Liver (tissue), 9 donors: Measurements from ENCODE around the gene LIMCH1. TPM values are rescaled to one million over a fixed set of nuclear protein-coding genes. Genes with fewer than 3 reads are reported as not detected.

Experiments
- DNase-seq: peaks from one replicate; pipeline ENCODE4 v3.0.0-alpha.2; 2017; ENCODE audit warnings: low spot score
- H3K27ac ChIP-seq, 2 donors: one replicate each; pipeline ENCODE4 v1.7.0; 2013; ENCODE audit warnings: inconsistent platforms in 2 of 2, low read length in 2 of 2, control low read depth in 1 of 2, low read depth in 1 of 2, mild to moderate bottlenecking in 1 of 2
- H3K27me3 ChIP-seq, 4 donors: one replicate each; pipeline versions ENCODE4 v1.6.1 to v1.7.0; 2013; ENCODE audit warnings: low read length in 3 of 4, inconsistent platforms in 1 of 4, mild to moderate bottlenecking in 1 of 4, moderate library complexity in 1 of 4; ENCODE audit not compliant: control insufficient read depth in 4 of 4, insufficient read depth in 4 of 4
- H3K36me3 ChIP-seq, 4 donors: one replicate each; pipeline versions ENCODE4 v1.6.1 to v1.7.0; 2013; ENCODE audit warnings: low read length in 3 of 4, mild to moderate bottlenecking in 3 of 4, low read depth in 1 of 4, moderate library complexity in 1 of 4; ENCODE audit not compliant: control insufficient read depth in 4 of 4, insufficient read depth in 3 of 4
- H3K4me1 ChIP-seq, 4 donors: one replicate each; pipeline versions ENCODE4 v1.6.1 to v1.7.0; 2013; ENCODE audit warnings: low read length in 3 of 4, mild to moderate bottlenecking in 3 of 4, moderate library complexity in 1 of 4; ENCODE audit not compliant: control insufficient read depth in 4 of 4, insufficient read depth in 4 of 4
- H3K4me3 ChIP-seq, 3 donors: one replicate each; pipeline versions ENCODE4 v1.6.1 to v1.7.0; 2013; ENCODE audit warnings: low read length in 3 of 3, control low read depth in 1 of 3, low read depth in 1 of 3, mild to moderate bottlenecking in 1 of 3
- H3K9ac ChIP-seq, 2 donors: one replicate each; pipeline ENCODE4 v1.7.0; 2013; ENCODE audit warnings: low read length in 2 of 2, mild to moderate bottlenecking in 2 of 2, moderate library complexity in 2 of 2, control low read depth in 1 of 2, low read depth in 1 of 2
- H3K9me3 ChIP-seq, 4 donors: one replicate each; pipeline versions ENCODE4 v1.6.1 to v1.7.0; 2013; ENCODE audit warnings: low read length in 3 of 4; ENCODE audit not compliant: control insufficient read depth in 4 of 4
- EGR1 ChIP-seq, 2 donors: IDR thresholded peaks; 2 replicates each; pipeline ENCODE4 v1.6.1; 2016 to 2018; ENCODE audit warnings: antibody characterized with exemption in 2 of 2, low read depth in 2 of 2
- FOXA1 ChIP-seq: IDR thresholded peaks from 2 replicates; pipeline ENCODE4 v1.6.1; 2016; ENCODE audit warnings: antibody characterized with exemption
- FOXA2 ChIP-seq: IDR thresholded peaks from 2 replicates; pipeline ENCODE4 v1.6.1; 2016; ENCODE audit warnings: antibody characterized with exemption
- GABPA ChIP-seq, 2 donors: IDR thresholded peaks in 1 of 2; conservative IDR thresholded peaks in 1 of 2; 2 replicates each; pipeline ENCODE4 v1.6.1; 2016; ENCODE audit warnings: antibody characterized with exemption in 2 of 2, mild to moderate bottlenecking in 1 of 2, moderate library complexity in 1 of 2
- HNF4A ChIP-seq, 2 donors: conservative IDR thresholded peaks; 2 replicates each; pipeline ENCODE4 v1.6.1; 2016; ENCODE audit warnings: antibody characterized with exemption in 2 of 2, mild to moderate bottlenecking in 2 of 2
- HNF4G ChIP-seq: IDR thresholded peaks from 2 replicates; pipeline ENCODE4 v1.6.1; 2016; ENCODE audit warnings: antibody characterized with exemption
- JUND ChIP-seq, 2 donors: IDR thresholded peaks; 2 replicates each; pipeline ENCODE4 v1.6.1; 2016; ENCODE audit warnings: antibody characterized with exemption in 2 of 2
- NR2F2 ChIP-seq: IDR thresholded peaks from 2 replicates; pipeline ENCODE4 v1.6.1; 2016; ENCODE audit warnings: antibody characterized with exemption
- RAD21 ChIP-seq, 2 donors: IDR thresholded peaks; 2 replicates each; pipeline ENCODE4 v1.6.1; 2016; ENCODE audit warnings: antibody characterized with exemption in 2 of 2, mild to moderate bottlenecking in 2 of 2
- RXRA ChIP-seq, 2 donors: IDR thresholded peaks; 2 replicates each; pipeline ENCODE4 v1.6.1; 2017 to 2018; ENCODE audit warnings: antibody characterized with exemption in 2 of 2, mild to moderate bottlenecking in 1 of 2
- SP1 ChIP-seq: IDR thresholded peaks from 2 replicates; pipeline ENCODE4 v1.6.1; 2018; ENCODE audit warnings: antibody characterized with exemption, mild to moderate bottlenecking
- TAF1 ChIP-seq: conservative IDR thresholded peaks from 2 replicates; pipeline ENCODE4 v1.6.1; 2016; ENCODE audit warnings: antibody characterized with exemption, mild to moderate bottlenecking
- YY1 ChIP-seq: IDR thresholded peaks from 2 replicates; pipeline ENCODE4 v1.6.1; 2016; ENCODE audit warnings: antibody characterized with exemption, mild to moderate bottlenecking
- WGBS: extraction: QIAGEN DNeasy Blood & Tissue Kit; methylation state at CpG from one replicate; pipeline ENCODE4 v1.1.7; 2013; 5-methylcytosine and 5-hydroxymethylcytosine counted together
- polyA plus RNA-seq, 2 donors: library from polyadenylated mRNA; stranded (reverse) in 1 of 2; unstranded in 1 of 2; fragments of 200-250 nt in 1 of 2; fragments of >200 nt in 1 of 2; fragmentation: Nextera tagmentation in 1 of 2; extraction: Ambion mirVana in 1 of 2; gene quantifications; one replicate each; pipeline versions ENCODE4 v1.2.1 to v1.2.3, GENCODE V29; 2013 to 2015
- total RNA-seq, 2 donors: library from RNA; depleted of rRNA; stranded (reverse); fragments of >200 nt; gene quantifications; one replicate each; pipeline ENCODE4 v1.2.3, GENCODE V29; 2014
- TF ChIP-seq, protein P1 (sequence below): IDR thresholded peaks from 2 replicates; pipeline ENCODE4 v1.6.1; 2016; ENCODE audit warnings: antibody characterized with exemption
- TF ChIP-seq, protein P2 (sequence below): IDR thresholded peaks from 2 replicates; pipeline ENCODE4 v1.6.1; 2016; ENCODE audit warnings: antibody characterized with exemption
- TF ChIP-seq, protein P3 (sequence below): fragments of 150-350 bp; IDR thresholded peaks from 2 replicates; pipeline ENCODE4 v1.5.1; 2017; ENCODE audit warnings: improper control_type of control experiment, low read depth, low read length; ENCODE audit not compliant: missing input control
- TF ChIP-seq, protein P4 (sequence below): IDR thresholded peaks from 2 replicates; pipeline ENCODE4 v1.6.1; 2016; ENCODE audit warnings: antibody characterized with exemption, mild to moderate bottlenecking
- TF ChIP-seq, protein P5 (sequence below): IDR thresholded peaks from 2 replicates; pipeline ENCODE4 v1.6.1; 2016; ENCODE audit warnings: antibody characterized with exemption
- donor health status: healthy.
- donor health status: healthy.
- donor health status: healthy.
- donor health status: healthy.
- donor health status: healthy.

Gene LIMCH1
- total and polyA plus RNA-seq, 4 donors: 2.0 to 30.6 (median 8.1) TPM

DNA sequence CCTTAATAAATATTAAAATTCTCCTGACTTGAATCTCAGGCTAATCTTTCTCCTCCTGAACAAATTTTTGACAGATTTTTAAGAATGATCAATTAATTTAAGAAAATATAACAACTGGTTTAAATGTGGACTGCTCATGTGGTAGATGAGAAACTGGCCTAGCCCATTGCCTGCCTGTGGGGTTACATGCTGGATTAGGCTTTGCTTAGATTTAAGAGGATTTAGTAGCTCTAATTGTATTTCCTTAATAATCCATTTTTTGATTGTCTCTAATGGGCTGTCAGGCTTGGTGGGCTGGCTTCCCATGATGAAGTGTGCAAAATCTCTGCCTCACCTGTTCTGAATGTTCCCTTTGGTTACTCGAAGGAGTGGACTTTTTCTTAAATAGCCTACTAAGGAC, 27.8 kb upstream of the LIMCH1 start:
- Histone ChIP-seq H3K4me3 (no peak overlapping the region), H3K27me3 (no peaks in the 10 kb centered on the region), H3K36me3 (no peaks in the 10 kb centered on the region), H3K4me1 (no peaks in the 10 kb centered on the region), H3K27ac (no peak overlapping the region), H3K9me3 (no peaks in the 10 kb centered on the region), H3K9ac (no peak overlapping the region)
- no peak for DNase-seq
- no peak for TF ChIP-seq JUND (IDR thresholded peaks at IDR 0.05)
- TF ChIP-seq HNF4A (conservative IDR thresholded peaks at IDR 0.05): no peak
- TF ChIP-seq, protein P1, sequence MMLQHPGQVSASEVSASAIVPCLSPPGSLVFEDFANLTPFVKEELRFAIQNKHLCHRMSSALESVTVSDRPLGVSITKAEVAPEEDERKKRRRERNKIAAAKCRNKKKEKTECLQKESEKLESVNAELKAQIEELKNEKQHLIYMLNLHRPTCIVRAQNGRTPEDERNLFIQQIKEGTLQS: no peak
- TF ChIP-seq, protein P2, sequence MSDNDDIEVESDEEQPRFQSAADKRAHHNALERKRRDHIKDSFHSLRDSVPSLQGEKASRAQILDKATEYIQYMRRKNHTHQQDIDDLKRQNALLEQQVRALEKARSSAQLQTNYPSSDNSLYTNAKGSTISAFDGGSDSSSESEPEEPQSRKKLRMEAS: no peak
- TF ChIP-seq, protein P3, sequence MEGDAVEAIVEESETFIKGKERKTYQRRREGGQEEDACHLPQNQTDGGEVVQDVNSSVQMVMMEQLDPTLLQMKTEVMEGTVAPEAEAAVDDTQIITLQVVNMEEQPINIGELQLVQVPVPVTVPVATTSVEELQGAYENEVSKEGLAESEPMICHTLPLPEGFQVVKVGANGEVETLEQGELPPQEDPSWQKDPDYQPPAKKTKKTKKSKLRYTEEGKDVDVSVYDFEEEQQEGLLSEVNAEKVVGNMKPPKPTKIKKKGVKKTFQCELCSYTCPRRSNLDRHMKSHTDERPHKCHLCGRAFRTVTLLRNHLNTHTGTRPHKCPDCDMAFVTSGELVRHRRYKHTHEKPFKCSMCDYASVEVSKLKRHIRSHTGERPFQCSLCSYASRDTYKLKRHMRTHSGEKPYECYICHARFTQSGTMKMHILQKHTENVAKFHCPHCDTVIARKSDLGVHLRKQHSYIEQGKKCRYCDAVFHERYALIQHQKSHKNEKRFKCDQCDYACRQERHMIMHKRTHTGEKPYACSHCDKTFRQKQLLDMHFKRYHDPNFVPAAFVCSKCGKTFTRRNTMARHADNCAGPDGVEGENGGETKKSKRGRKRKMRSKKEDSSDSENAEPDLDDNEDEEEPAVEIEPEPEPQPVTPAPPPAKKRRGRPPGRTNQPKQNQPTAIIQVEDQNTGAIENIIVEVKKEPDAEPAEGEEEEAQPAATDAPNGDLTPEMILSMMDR: no peak
- TF ChIP-seq FOXA1: no peak
- TF ChIP-seq HNF4G: no peak
- TF ChIP-seq NR2F2: no peak
- no peak for TF ChIP-seq EGR1 (IDR thresholded peaks at IDR 0.05; ENCODE audit: low read depth in 2 of 2)
- TF ChIP-seq RAD21 (IDR thresholded peaks at IDR 0.05): no peak
- no peak for TF ChIP-seq FOXA2
- TF ChIP-seq, protein P4, sequence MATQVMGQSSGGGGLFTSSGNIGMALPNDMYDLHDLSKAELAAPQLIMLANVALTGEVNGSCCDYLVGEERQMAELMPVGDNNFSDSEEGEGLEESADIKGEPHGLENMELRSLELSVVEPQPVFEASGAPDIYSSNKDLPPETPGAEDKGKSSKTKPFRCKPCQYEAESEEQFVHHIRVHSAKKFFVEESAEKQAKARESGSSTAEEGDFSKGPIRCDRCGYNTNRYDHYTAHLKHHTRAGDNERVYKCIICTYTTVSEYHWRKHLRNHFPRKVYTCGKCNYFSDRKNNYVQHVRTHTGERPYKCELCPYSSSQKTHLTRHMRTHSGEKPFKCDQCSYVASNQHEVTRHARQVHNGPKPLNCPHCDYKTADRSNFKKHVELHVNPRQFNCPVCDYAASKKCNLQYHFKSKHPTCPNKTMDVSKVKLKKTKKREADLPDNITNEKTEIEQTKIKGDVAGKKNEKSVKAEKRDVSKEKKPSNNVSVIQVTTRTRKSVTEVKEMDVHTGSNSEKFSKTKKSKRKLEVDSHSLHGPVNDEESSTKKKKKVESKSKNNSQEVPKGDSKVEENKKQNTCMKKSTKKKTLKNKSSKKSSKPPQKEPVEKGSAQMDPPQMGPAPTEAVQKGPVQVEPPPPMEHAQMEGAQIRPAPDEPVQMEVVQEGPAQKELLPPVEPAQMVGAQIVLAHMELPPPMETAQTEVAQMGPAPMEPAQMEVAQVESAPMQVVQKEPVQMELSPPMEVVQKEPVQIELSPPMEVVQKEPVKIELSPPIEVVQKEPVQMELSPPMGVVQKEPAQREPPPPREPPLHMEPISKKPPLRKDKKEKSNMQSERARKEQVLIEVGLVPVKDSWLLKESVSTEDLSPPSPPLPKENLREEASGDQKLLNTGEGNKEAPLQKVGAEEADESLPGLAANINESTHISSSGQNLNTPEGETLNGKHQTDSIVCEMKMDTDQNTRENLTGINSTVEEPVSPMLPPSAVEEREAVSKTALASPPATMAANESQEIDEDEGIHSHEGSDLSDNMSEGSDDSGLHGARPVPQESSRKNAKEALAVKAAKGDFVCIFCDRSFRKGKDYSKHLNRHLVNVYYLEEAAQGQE: no peak
- no peak for TF ChIP-seq TAF1
- TF ChIP-seq, protein P5, sequence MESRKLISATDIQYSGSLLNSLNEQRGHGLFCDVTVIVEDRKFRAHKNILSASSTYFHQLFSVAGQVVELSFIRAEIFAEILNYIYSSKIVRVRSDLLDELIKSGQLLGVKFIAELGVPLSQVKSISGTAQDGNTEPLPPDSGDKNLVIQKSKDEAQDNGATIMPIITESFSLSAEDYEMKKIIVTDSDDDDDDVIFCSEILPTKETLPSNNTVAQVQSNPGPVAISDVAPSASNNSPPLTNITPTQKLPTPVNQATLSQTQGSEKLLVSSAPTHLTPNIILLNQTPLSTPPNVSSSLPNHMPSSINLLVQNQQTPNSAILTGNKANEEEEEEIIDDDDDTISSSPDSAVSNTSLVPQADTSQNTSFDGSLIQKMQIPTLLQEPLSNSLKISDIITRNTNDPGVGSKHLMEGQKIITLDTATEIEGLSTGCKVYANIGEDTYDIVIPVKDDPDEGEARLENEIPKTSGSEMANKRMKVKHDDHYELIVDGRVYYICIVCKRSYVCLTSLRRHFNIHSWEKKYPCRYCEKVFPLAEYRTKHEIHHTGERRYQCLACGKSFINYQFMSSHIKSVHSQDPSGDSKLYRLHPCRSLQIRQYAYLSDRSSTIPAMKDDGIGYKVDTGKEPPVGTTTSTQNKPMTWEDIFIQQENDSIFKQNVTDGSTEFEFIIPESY: no peak
- no peak for TF ChIP-seq RXRA (IDR thresholded peaks at IDR 0.05)
- no peak for TF ChIP-seq GABPA (IDR thresholded peaks at IDR 0.05 in 1 of 2, conservative IDR thresholded peaks at IDR 0.05 in 1 of 2)
- no peak for TF ChIP-seq SP1
- TF ChIP-seq YY1: no peak
- 87% methylated on average over 1 of the region's 1 CpG for WGBS
